ENCODE results near the gene ST7.

ST7 gene

DNA sequence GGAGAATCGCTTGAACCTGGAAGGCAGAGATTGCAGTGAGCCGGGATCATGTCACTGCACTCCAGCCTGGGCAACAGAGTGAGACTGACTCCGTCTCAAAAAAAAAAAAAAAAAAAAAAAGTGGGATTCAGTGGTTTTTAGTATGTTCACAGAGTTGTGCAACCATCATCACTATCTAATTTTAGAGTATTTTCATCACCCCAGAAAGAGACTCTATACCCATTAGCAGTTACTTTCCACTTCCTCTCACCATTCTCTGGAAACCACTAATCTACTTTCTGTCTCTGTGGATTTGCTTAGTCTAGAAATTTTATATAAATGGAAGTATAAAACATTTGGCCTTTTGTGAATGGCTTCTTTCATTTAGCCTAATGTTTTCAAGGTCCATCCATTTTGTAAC is 113.4 kb downstream of the ST7 start:
- TF ChIP-seq GATA3 (IDR thresholded peaks at IDR 0.05; ENCODE audit: low read depth, low read length) (no peak), GATA2 (IDR thresholded peaks at IDR 0.05; ENCODE audit: low read depth, low read length) (no peak)

- TF ChIP-seq GATA3 (IDR thresholded peaks at IDR 0.05; ENCODE audit: low read depth, low read length) (no peak), GATA2 (IDR thresholded peaks at IDR 0.05; ENCODE audit: low read depth, low read length) (no peak)
Measured at GRCh38 chr7:117067340-117067739, 114.0 kb downstream of the ST7 start.

DNA sequence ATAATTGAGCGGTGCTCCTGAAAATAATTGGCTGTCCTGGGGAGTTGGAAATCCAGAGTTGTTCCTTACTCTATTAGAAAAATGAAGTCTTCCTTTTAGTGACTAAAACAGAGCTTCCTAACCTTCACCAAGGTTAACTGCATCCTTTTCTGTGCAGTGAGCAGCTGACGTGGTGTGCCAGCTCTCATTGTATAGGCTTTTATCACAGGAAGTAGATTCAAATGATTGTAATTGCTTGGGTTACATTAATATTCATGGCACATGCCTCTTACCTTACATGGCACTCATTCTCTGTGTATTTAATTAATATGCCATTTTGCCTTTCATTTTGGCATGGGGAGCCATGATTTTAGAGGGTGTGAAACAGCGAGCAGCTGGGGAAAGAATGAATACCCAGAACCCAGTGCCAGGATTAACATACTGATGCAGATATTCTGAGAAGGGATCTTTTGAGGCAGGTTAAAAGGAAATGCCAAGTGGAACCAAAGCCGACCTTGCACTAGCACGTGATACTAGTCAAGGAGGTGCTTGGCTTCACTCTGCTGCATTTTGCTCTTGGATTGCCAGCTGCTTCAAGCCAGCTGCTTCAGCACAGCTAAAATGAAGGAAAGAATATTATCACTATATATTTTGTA is 115.3 kb downstream of the ST7 start:
- TF ChIP-seq GATA2 (IDR thresholded peaks at IDR 0.05; ENCODE audit: low read depth, low read length), result no peak
- no peak for TF ChIP-seq GATA3 (IDR thresholded peaks at IDR 0.05; ENCODE audit: low read depth, low read length)

DNA sequence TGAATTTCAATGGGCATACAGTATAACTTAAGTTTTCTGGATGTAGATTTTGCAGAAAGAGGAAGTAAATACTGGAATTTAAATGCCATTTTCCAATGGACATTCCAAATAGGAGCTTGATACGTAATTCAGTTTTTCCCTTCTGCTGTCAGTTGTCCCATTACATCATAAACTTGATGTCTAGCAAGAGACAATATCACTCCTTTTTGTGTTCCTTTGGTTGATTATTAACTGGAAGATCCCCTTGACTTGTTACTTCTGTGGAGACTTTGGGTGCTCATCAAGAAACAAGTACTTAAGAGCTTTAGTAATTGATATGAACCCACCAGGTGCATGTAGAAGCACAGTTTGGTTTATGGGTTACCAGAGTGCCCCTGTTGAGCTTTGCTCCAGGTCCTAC is 116.1 kb downstream of the ST7 start:
- TF ChIP-seq GATA3 (IDR thresholded peaks at IDR 0.05; ENCODE audit: low read depth, low read length) (no peak), GATA2 (IDR thresholded peaks at IDR 0.05; ENCODE audit: low read depth, low read length) (no peak)

- no peak for TF ChIP-seq GATA3 (IDR thresholded peaks at IDR 0.05; ENCODE audit: low read depth, low read length)
- TF ChIP-seq GATA2 (IDR thresholded peaks at IDR 0.05; ENCODE audit: low read depth, low read length), result no peak
Measured at GRCh38 chr7:117071551-117071950, 118.2 kb downstream of the ST7 start.

- TF ChIP-seq GATA2 (IDR thresholded peaks at IDR 0.05; ENCODE audit: low read depth, low read length), result no peak
- no peak for TF ChIP-seq GATA3 (IDR thresholded peaks at IDR 0.05; ENCODE audit: low read depth, low read length)
Measured at GRCh38 chr7:117072620-117073118, 119.4 kb downstream of the ST7 start.

GRCh38 chr7:117074378-117074777 is 121.1 kb downstream of the ST7 start:
- TF ChIP-seq GATA2 (IDR thresholded peaks at IDR 0.05; ENCODE audit: low read depth, low read length) (no peak), GATA3 (IDR thresholded peaks at IDR 0.05; ENCODE audit: low read depth, low read length) (no peak)

DNA sequence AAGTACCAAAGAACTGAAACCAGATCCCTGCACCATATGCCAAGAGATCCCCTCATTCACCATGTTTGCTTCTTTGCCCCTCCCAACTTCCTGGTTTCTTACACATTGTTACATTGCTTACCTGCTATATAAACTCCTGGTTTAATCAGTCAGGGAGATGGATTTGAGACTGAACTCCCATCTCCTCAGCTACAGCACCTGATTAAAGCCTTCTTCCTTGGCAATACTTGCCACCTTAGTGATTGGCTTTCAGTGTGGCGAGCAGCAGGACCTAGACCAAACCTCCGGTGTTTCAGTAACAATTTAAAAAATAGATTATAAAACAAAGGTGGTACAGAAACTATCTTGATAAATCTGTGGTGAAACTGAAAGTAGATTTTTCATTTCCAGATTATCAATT is 122.6 kb downstream of the ST7 start:
- no peak for TF ChIP-seq GATA3 (IDR thresholded peaks at IDR 0.05; ENCODE audit: low read depth, low read length)
- no peak for TF ChIP-seq GATA2 (IDR thresholded peaks at IDR 0.05; ENCODE audit: low read depth, low read length)

- TF ChIP-seq GATA2 (IDR thresholded peaks at IDR 0.05; ENCODE audit: low read depth, low read length) (no peak), GATA3 (IDR thresholded peaks at IDR 0.05; ENCODE audit: low read depth, low read length) (no peak)
Measured at GRCh38 chr7:117076426-117076943, 123.2 kb downstream of the ST7 start.

DNA sequence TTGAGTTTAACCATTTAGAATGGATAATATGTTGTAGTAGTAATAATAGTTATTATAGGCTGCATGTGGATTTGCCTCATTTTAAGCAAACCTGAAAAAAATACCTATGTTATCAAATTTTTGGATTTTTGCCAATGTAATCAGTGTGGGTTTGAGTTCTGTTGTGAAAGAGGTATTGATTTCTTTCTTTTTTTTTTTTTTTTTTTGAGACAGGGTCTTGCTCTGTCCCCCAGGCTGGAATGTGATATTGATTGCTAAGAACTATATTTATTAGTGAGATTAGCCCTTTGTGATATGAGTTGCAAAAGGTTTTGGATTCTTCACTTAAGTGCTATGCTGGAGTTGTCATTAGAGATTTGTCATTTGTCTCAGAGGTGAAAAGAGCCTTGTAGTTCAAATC is 124.4 kb downstream of the ST7 start:
- TF ChIP-seq GATA2 (IDR thresholded peaks at IDR 0.05; ENCODE audit: low read depth, low read length) (no peak), GATA3 (IDR thresholded peaks at IDR 0.05; ENCODE audit: low read depth, low read length) (no peak)

DNA sequence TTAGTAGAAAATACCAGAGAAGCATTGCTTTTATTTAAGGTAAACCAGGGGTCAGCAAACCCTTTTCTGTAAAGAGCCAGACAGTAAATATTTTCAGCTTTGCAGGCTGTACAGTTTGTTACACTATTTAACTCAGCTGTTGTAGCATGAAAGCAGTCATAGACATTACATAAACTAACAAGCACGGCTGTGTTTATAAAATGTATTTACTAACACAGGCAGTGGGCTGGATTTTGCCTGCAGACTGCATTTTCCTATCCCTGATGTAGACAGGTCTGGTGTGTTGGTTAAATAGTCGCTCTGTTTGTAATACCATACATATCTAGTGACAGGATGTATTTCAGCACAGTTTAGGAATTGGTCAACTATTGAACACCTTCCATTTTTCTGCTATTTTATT is 129.3 kb downstream of the ST7 start:
- TF ChIP-seq GATA2 (IDR thresholded peaks at IDR 0.05; ENCODE audit: low read depth, low read length) (no peak), GATA3 (IDR thresholded peaks at IDR 0.05; ENCODE audit: low read depth, low read length) (no peak)

GRCh38 chr7:117083648-117084047 is 130.3 kb downstream of the ST7 start:
- TF ChIP-seq GATA2 (IDR thresholded peaks at IDR 0.05; ENCODE audit: low read depth, low read length) (no peak), GATA3 (IDR thresholded peaks at IDR 0.05; ENCODE audit: low read depth, low read length) (no peak)

DNA sequence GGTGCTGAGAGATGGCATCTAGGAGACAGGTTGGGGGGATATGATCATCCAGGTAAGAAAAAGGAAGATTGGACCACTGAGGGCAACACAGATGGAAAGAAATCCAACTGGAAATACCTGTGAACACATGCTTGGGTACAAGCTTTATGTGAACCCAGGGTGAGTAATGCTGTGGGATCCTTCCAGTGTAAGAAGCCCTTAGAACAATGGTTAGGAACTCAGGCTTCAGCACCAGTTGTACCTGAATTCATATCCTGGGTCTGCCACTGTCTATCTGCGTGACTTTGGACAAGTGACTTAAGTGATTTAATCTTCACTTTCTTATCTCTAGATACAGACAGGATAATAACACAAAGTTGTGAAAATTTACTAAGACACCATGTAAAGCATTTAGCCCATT is 131.0 kb downstream of the ST7 start:
- TF ChIP-seq GATA3 (IDR thresholded peaks at IDR 0.05; ENCODE audit: low read depth, low read length) (no peak), GATA2 (IDR thresholded peaks at IDR 0.05; ENCODE audit: low read depth, low read length) (no peak)

DNA sequence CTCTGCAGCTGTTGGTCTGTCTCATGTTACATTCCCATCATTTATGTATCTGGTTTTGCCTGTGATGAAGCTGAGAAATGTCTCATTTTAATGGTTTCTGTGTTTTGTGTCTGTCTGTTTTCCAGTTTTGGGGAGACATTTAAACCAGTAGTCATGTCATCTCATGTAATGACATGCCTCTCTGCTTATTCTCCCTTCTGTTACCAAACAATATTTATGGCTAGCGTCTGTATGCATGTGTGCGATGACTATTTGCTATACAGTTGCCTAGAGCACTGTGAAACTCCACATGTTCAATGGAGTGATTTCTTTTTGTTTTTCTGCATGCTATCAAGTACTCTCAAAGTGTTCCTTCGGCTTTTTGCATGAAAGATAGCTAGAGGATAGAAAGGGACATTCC is 132.0 kb downstream of the ST7 start:
- no peak for TF ChIP-seq GATA2 (IDR thresholded peaks at IDR 0.05; ENCODE audit: low read depth, low read length)
- TF ChIP-seq GATA3 (IDR thresholded peaks at IDR 0.05; ENCODE audit: low read depth, low read length), result no peak

DNA sequence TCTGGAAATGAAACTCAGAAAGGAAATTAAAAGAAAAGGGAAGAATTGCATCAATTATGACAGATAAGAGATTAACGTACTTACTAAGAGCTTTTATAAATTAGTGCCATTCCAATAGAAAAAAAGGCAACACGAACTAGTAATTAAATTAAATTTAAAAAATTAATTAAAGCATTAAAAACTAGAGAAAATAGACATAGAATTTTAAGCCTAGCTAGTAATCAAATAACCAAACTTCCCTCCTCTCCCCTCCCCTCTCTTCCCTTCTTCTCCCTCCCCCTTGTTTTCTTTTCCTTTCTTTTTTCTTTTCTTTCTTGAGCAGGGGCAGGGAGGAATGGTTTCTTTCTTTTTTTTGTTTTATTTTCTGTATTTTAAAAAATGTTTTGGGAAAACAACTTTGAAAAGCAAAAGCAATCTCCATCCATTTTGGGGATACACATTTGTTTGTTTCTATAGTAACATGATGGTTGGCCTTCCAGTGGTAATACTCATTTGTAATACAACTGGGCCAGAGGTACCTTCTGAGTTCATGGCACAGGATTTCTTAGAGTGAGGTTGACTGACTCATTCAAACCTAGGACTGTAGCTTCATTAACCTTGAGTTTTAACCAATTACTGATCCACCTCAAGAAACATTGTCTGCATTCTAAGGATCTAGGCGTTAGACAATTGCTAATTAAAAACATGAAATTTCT is 132.6 kb downstream of the ST7 start:
- TF ChIP-seq GATA3 (IDR thresholded peaks at IDR 0.05; ENCODE audit: low read depth, low read length) (no peak), GATA2 (IDR thresholded peaks at IDR 0.05; ENCODE audit: low read depth, low read length) (no peak)

Data from SH-SY5Y (cell line).